Stimulated activated CD8-positive, alpha-beta memory T cell treated with anti-CD3 and anti-CD28 coated beads, Interleukin-7, amount 100 ng/mL, for 1 hour (primary cell): ENCODE results near the gene NANOGP8.

ENCODE experiments used
- DNase-seq, 2 donors: peaks; one replicate each; pipeline ENCODE4 v3.0.0-alpha.2; 2020; ENCODE audit warnings: low read depth in 2 of 2

NANOGP8 gene

GRCh38 chr15:35061161-35061824 lies 23.8 kb downstream of the NANOGP8 start:
- DNase-seq: no peak

- DNase-seq: no peak
These were observed 24.5 kb downstream of the NANOGP8 start for GRCh38 chr15:35060591-35060990.

- DNase-seq: no peak
These were observed 26.5 kb downstream of the NANOGP8 start for GRCh38 chr15:35058534-35059054.

GRCh38 chr15:35055416-35056105 lies 29.5 kb downstream of the NANOGP8 start:
- no peak for DNase-seq

- DNase-seq: no peak
These were observed 30.7 kb downstream of the NANOGP8 start for GRCh38 chr15:35054380-35054779.

GRCh38 chr15:35047996-35048395 lies 37.1 kb downstream of the NANOGP8 start:
- no peak for DNase-seq

GRCh38 chr15:35047528-35047927 lies 37.6 kb downstream of the NANOGP8 start:
- DNase-seq: no peak

- no peak for DNase-seq
These were observed 41.6 kb downstream of the NANOGP8 start for GRCh38 chr15:35043373-35044095.

GRCh38 chr15:35040339-35041255 lies 44.5 kb downstream of the NANOGP8 start:
- DNase-seq: no peak

- DNase-seq: no peak
These were observed 46.3 kb downstream of the NANOGP8 start for GRCh38 chr15:35038626-35039451.
